ENCODE measurements around the gene TPX2. TPM values are rescaled to one million over a fixed set of nuclear protein-coding genes. Genes with fewer than 3 reads are reported as not detected.
A peak's percentile ranks its signal among the peaks of the same experiment; 100 is the strongest.

Gene TPX2
- total RNA-seq, 1 donor from 2014 or later = 44.7 TPM

- Mint-ChIP-seq H3K9me3 (ENCODE audit: unreplicated experiment) (peaks cover 7% of the 10 kb centered on the region), H3K27ac (ENCODE audit: unreplicated experiment) (no peak overlapping the region), H3K4me3 (ENCODE audit: unreplicated experiment) (no peak overlapping the region), H3K27me3 (ENCODE audit: unreplicated experiment) (peaks cover 5% of the 10 kb centered on the region), H3K4me1 (ENCODE audit: low read depth, unreplicated experiment) (peaks cover 23% of the 10 kb centered on the region), H3K36me3 (ENCODE audit: unreplicated experiment) (no peaks in the 10 kb centered on the region)
- no peak for TF ChIP-seq CTCF (IDR thresholded peaks at IDR 0.05; ENCODE audit: partially characterized antibody, unreplicated experiment)
- DNase-seq = peak; percentile 58
These were observed 94.9 kb downstream of the TPX2 start for GRCh38 chr20:31833931-31834521.

GRCh38 chr20:31835554-31835953 lies 96.5 kb downstream of the TPX2 start:
- no peaks in the 10 kb centered on the region for H3K36me3 Mint-ChIP-seq (ENCODE audit: unreplicated experiment)
- H3K9me3 Mint-ChIP-seq (ENCODE audit: unreplicated experiment) = peaks cover 7% of the 10 kb centered on the region
- H3K4me1 Mint-ChIP-seq (ENCODE audit: low read depth, unreplicated experiment) = peaks cover 14% of the 10 kb centered on the region
- no peak overlapping the region for H3K4me3 Mint-ChIP-seq (ENCODE audit: unreplicated experiment)
- H3K27ac Mint-ChIP-seq (ENCODE audit: unreplicated experiment) = no peak overlapping the region
- DNase-seq = no peak
- TF ChIP-seq CTCF (IDR thresholded peaks at IDR 0.05; ENCODE audit: partially characterized antibody, unreplicated experiment) = no peak
- peaks cover 5% of the 10 kb centered on the region for H3K27me3 Mint-ChIP-seq (ENCODE audit: unreplicated experiment)

GRCh38 chr20:31835977-31836852 lies 97.1 kb downstream of the TPX2 start:
- TF ChIP-seq CTCF (IDR thresholded peaks at IDR 0.05; ENCODE audit: partially characterized antibody, unreplicated experiment) = no peak

DNA sequence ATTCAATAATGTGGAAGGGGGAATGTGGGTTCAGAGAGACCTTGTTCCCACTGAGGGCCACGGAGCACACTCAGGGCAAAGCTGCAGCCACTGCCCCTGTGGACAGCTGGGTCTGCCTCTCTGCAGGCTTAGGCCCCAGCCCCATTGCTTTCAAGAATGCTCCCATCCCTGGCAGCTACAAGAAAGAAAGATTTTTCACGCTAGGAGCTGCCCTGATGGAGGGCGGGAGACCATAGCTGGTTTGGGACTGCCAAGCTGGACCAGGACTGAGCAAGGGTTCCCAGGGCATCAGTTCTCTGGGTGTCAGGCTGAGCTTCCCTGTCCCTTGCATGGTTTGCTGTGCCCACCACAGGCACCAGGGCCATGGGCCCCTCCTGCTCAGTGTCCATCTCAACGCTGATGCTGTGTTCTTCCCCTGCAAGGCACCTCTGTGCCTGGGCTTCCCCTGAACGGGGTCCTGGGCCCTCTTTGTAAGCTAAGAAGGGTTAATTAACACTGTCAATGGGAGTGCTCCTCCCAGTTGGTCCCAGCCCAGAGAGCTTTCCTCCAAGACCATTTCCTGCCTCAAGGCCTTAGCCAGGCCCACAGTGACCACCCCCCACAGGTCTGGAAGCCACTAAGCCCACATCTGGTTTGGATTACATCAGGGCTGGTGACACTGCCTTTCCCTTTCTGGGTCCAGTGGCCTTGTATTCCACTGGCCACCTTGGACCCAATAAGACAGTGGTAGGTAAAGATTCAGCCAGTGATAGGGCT lies 97.9 kb downstream of the TPX2 start:
- H3K9me3 Mint-ChIP-seq (ENCODE audit: unreplicated experiment) = peaks cover 7% of the 10 kb centered on the region
- peaks cover 14% of the 10 kb centered on the region for H3K4me1 Mint-ChIP-seq (ENCODE audit: low read depth, unreplicated experiment)
- no peak for DNase-seq
- TF ChIP-seq CTCF (IDR thresholded peaks at IDR 0.05; ENCODE audit: partially characterized antibody, unreplicated experiment) = no peak
- peaks cover 5% of the 10 kb centered on the region for H3K27me3 Mint-ChIP-seq (ENCODE audit: unreplicated experiment)
- H3K4me3 Mint-ChIP-seq (ENCODE audit: unreplicated experiment) = no peak overlapping the region
- no peak overlapping the region for H3K27ac Mint-ChIP-seq (ENCODE audit: unreplicated experiment)
- H3K36me3 Mint-ChIP-seq (ENCODE audit: unreplicated experiment) = no peaks in the 10 kb centered on the region

More at GRCh38 chr20:31835977-31836852, 97.1 kb downstream of the TPX2 start:
- peaks cover 7% of the 10 kb centered on the region for H3K9me3 Mint-ChIP-seq (ENCODE audit: unreplicated experiment)
- H3K36me3 Mint-ChIP-seq (ENCODE audit: unreplicated experiment) = no peaks in the 10 kb centered on the region
- H3K4me3 Mint-ChIP-seq (ENCODE audit: unreplicated experiment) = no peak overlapping the region
- peaks cover 14% of the 10 kb centered on the region for H3K4me1 Mint-ChIP-seq (ENCODE audit: low read depth, unreplicated experiment)
- no peak for DNase-seq
- H3K27me3 Mint-ChIP-seq (ENCODE audit: unreplicated experiment) = peaks cover 5% of the 10 kb centered on the region
- H3K27ac Mint-ChIP-seq (ENCODE audit: unreplicated experiment) = no peak overlapping the region

All from glutamatergic neuron (in vitro differentiated cells).